Measurements from ENCODE around the gene GSN. TPM values are rescaled to one million over a fixed set of nuclear protein-coding genes. Genes with fewer than 3 reads are reported as not detected.

The GSN gene
- 168 and 172 TPM in 2 replicates for polyA plus RNA-seq (2012; rRNA removed)
- polyA plus RNA-seq (2012; cell fraction: cytosol; rRNA removed): 82.7 and 123 TPM in 2 replicates
- 205 and 218 TPM in 2 replicates for polyA plus RNA-seq (2012; cell fraction: nucleus; rRNA removed)

- WGBS (ENCODE audit: low lambda C conversion rate): 9% methylated on average over 22 of the region's 64 CpGs
- POLR2A ChIA-PET: interaction anchor here (1.1 to 1.2 kb wide), 2 partner anchors 10 to 12 kb away, joined by 3 to 5 read pairs; no protein-coding TSS in a partner anchor
- H2AFZ ChIP-seq (ENCODE audit: low read depth): peak within 1 kb of the TSS; percentile 97
- H3K4me2 ChIP-seq: peak within 1 kb of the TSS; percentile 99
- H3F3A ChIP-seq (replicated peaks; ENCODE audit: insufficient read depth): peaks cover 9% of the 10 kb centered on the region
- CTCF ChIA-PET: interaction anchor here (0.7 to 4.3 kb wide), 11 partner anchors 9 to 78 kb away, joined by 3 to 46 read pairs (median 4); no protein-coding TSS in a partner anchor
- H3K79me2 ChIP-seq (ENCODE audit: insufficient read depth): peaks cover 39% of the 10 kb centered on the region
- no peaks in the 10 kb centered on the region for H3K27me3 ChIP-seq (ENCODE audit: insufficient read depth)
- H3K4me1 ChIP-seq (ENCODE audit: control insufficient read depth in 1 of 2, insufficient read depth in 2 of 2, low read depth in 1 of 2, low read length in 1 of 2): peaks cover 18 to 37% of the 10 kb centered on the region in 2 experiments; a peak in 3 of 4 replicates
- no peaks in the 10 kb centered on the region for H3K9me3 ChIP-seq
- peak within 1 kb of the TSS; percentile 77 for H3K9ac ChIP-seq
- DNase-seq: peak; percentile 95
- no peaks in the 10 kb centered on the region for H3K36me3 ChIP-seq (replicated peaks in 1 of 2; ENCODE audit: control insufficient read depth in 1 of 2, insufficient read depth in 2 of 2, low read length in 1 of 2)
- peak within 1 kb of the TSS; percentile 72 to 92 for H3K4me3 ChIP-seq (ENCODE audit: low read depth in 2 of 2, low read length in 1 of 2)
- TF ChIP-seq POLR2AphosphoS5 (IDR thresholded peaks at IDR 0.05; ENCODE audit: low read depth, low read length) (peak; percentile 74), TCF12 (IDR thresholded peaks at IDR 0.05) (no peak), MAX (IDR thresholded peaks at IDR 0.05; ENCODE audit: low read depth) (0 out of 2 replicates have a peak, but pooled peaks have one; percentile 17), PBX3 (IDR thresholded peaks at IDR 0.05) (peak; percentile 10; the same call in 1 of the 2 replicates), CTCF (IDR thresholded peaks at IDR 0.05) (peak; percentile 21; the same call in 1 of the 2 replicates)
- no peaks in the 10 kb centered on the region for H3K9me2 ChIP-seq
- H3K27ac ChIP-seq (ENCODE audit: low read depth in 2 of 2, low read length in 1 of 2): peak within 1 kb of the TSS; percentile 47 to 71; a peak in 3 of 4 replicates
- no peaks in the 10 kb centered on the region for H4K20me1 ChIP-seq (ENCODE audit: insufficient read depth)
Observed at GRCh38 chr9:121267689-121268597, at the start of gene GSN. Gene GSN (plus strand): TSS chr9:121268162. CDS start chr9:121301972, 33,810 bp downstream.

GRCh38 chr9:121218357-121219027, 49.5 kb upstream of the GSN start:
- Histone ChIP-seq H3K36me3 (replicated peaks in 1 of 2; ENCODE audit: control insufficient read depth in 1 of 2, insufficient read depth in 2 of 2, low read length in 1 of 2) (no peaks in the 10 kb centered on the region), H2AFZ (ENCODE audit: low read depth) (no peak overlapping the region), H3K27ac (ENCODE audit: low read depth in 2 of 2, low read length in 1 of 2) (no peak overlapping the region), H3K27me3 (ENCODE audit: insufficient read depth) (no peaks in the 10 kb centered on the region), H3K79me2 (ENCODE audit: insufficient read depth) (no peaks in the 10 kb centered on the region), H3K4me2 (no peak overlapping the region), H3F3A (replicated peaks; ENCODE audit: insufficient read depth) (no peaks in the 10 kb centered on the region), H4K20me1 (ENCODE audit: insufficient read depth) (no peaks in the 10 kb centered on the region), H3K4me3 (ENCODE audit: low read depth in 2 of 2, low read length in 1 of 2) (no peak overlapping the region), H3K4me1 (ENCODE audit: control insufficient read depth in 1 of 2, insufficient read depth in 2 of 2, low read depth in 1 of 2, low read length in 1 of 2) (no peaks in the 10 kb centered on the region; a peak in 1 of 4 replicates), H3K9ac (no peak overlapping the region), H3K9me3 (no peaks in the 10 kb centered on the region), H3K9me2 (no peaks in the 10 kb centered on the region)
- ChIA-PET POLR2A (no interaction called here), CTCF (interaction anchor here (0.9 kb wide), 1 partner anchor 60 kb away, joined by 3 read pairs; no protein-coding TSS in a partner anchor)
- 97% methylated on average over 8 of the region's 8 CpGs for WGBS (ENCODE audit: low lambda C conversion rate)
- TF ChIP-seq MAX (IDR thresholded peaks at IDR 0.05; ENCODE audit: low read depth): no peak
- no peak for DNase-seq
